GM19025 (cell line): ENCODE measurements around the gene CFL1.
"Not testable (repeated sequence)": the region's sequence is repeated elsewhere in the genome, so short reads cannot be mapped to it uniquely, and the experiment has no call there.

Experiments used
- ATAC-seq: cut with Tn5 transposase; IDR thresholded peaks from one replicate; pipeline ENCODE4 v1.9.1; 2021; ENCODE audit warnings: mild to moderate bottlenecking, low read depth, moderate library complexity; ENCODE audit not compliant: unreplicated experiment

CFL1 gene

GRCh38 chr11:65859812-65860277, 1.9 kb upstream of the CFL1 start:
- no peak for ATAC-seq

GRCh38 chr11:65859095-65859811, 1.3 kb upstream of the CFL1 start:
- peak; percentile 44 for ATAC-seq

- ATAC-seq = no peak
Measured at GRCh38 chr11:65858681-65859087, 704 bp upstream of the CFL1 start.

- ATAC-seq = peak; percentile 1
Measured at GRCh38 chr11:65857500-65857852, 504 bp downstream of the CFL1 start.

- peak; percentile 32 for ATAC-seq
Measured at GRCh38 chr11:65856689-65857499, 1.1 kb downstream of the CFL1 start.

- ATAC-seq = no peak
Measured at GRCh38 chr11:65855927-65856363, 2.0 kb downstream of the CFL1 start.

GRCh38 chr11:65854852-65855837, 2.8 kb downstream of the CFL1 start:
- no peak for ATAC-seq

GRCh38 chr11:65854161-65854592, 3.8 kb downstream of the CFL1 start:
- no peak for ATAC-seq

- no peak for ATAC-seq
Measured at GRCh38 chr11:65853246-65853979, 4.6 kb downstream of the CFL1 start.

GRCh38 chr11:65852508-65853245, 5.3 kb downstream of the CFL1 start:
- ATAC-seq = no peak

GRCh38 chr11:65851811-65852507, 6.0 kb downstream of the CFL1 start:
- ATAC-seq = no peak

GRCh38 chr11:65851083-65851579, 6.8 kb downstream of the CFL1 start:
- ATAC-seq = no peak

- ATAC-seq = no peak
Measured at GRCh38 chr11:65850217-65851082, 7.5 kb downstream of the CFL1 start.

- ATAC-seq = no peak
Measured at GRCh38 chr11:65849771-65850216, 8.2 kb downstream of the CFL1 start.

GRCh38 chr11:65849366-65849765, 8.6 kb downstream of the CFL1 start:
- no peak for ATAC-seq

- ATAC-seq = not testable (repeated sequence)
Measured at GRCh38 chr11:65848693-65849092, 9.3 kb downstream of the CFL1 start.

- ATAC-seq = no peak
Measured at GRCh38 chr11:65847746-65848145, 10.2 kb downstream of the CFL1 start.
